ENCODE data around the gene COL5A3. TPM values are rescaled to one million over a fixed set of nuclear protein-coding genes. Genes with fewer than 3 reads are reported as not detected.

Gene COL5A3
- 0.19 and 1.8 TPM in 2 replicates for total RNA-seq

DNA sequence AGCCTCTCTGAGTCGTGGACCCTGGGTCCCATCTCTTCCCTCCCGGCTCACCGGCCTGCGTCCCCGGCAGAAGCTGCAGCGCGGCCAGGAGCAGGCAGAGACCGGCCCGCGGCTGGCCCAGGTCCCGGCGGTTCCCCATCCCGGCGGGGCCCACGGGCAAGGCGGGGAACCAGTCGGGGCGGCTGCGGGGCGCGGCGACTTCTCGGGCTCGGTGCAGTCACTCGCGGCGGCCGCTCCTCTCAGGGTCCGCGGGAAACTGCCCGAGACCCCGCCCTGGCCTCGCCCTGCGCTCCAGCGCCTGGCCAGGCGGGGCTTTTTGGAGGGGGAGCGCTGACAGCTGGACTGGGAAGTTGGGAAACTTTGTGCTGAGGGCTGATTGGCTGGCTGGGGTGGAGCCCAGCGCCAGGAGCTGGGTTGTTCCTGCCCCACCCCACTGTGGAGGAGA lies at the start of gene COL5A3:
COL5A3 (minus strand) TSS at position 258 of the 445 bp plus-strand sequence; CDS start at position 139, 119 bp downstream.

GRCh38 chr19:10013316-10013715 lies 3.0 kb upstream of the COL5A3 start, which contains the start of gene RDH8:
RDH8 (plus strand) TSS chr19:10013483; CDS start chr19:10013498, 15 bp downstream.

GRCh38 chr19:9936326-9937000 lies 73.8 kb downstream of the COL5A3 start, which contains the start of gene OLFM2:
OLFM2 (minus strand) TSS chr19:9936515; CDS start chr19:9936366, 149 bp downstream.

Other genes starting within 250 kb of the COL5A3 start
- gene ZNF846, start 241.8 kb downstream of the COL5A3 start, total RNA-seq, result 5.0 and 7.2 TPM in 2 replicates
- gene FBXL12, start 191.4 kb downstream of the COL5A3 start, total RNA-seq, result 7.6 and 9.4 TPM in 2 replicates
- gene UBL5, start 182.6 kb downstream of the COL5A3 start, total RNA-seq, result 180 and 305 TPM in 2 replicates
- 101 and 123 TPM in 2 replicates for gene PIN1, start 175.2 kb downstream of the COL5A3 start, total RNA-seq
- gene OLFM2, start 74.0 kb downstream of the COL5A3 start, total RNA-seq, result 1.6 and 2.6 TPM in 2 replicates
- not detected in 2 replicates for gene RDH8, start 3.0 kb upstream of the COL5A3 start, total RNA-seq
- gene SHFL, start 75.8 kb upstream of the COL5A3 start, total RNA-seq, result 24.3 and 29.4 TPM in 2 replicates
- 0.25 TPM in 1 of 2 replicates, not detected in the other for gene ANGPTL6, start 92.2 kb upstream of the COL5A3 start, total RNA-seq
- gene PPAN, start 95.9 kb upstream of the COL5A3 start, total RNA-seq, result 21.0 and 28.9 TPM in 2 replicates
- 1.1 and 4.3 TPM in 2 replicates for gene P2RY11, start 101.2 kb upstream of the COL5A3 start, total RNA-seq
- 261 and 308 TPM in 2 replicates for gene EIF3G, start 109.4 kb upstream of the COL5A3 start, total RNA-seq
- gene DNMT1, start 184.4 kb upstream of the COL5A3 start, total RNA-seq, result 36.4 and 63.2 TPM in 2 replicates
- 0.65 and 0.69 TPM in 2 replicates for gene S1PR2, start 220.8 kb upstream of the COL5A3 start, total RNA-seq
- gene MRPL4, start 241.7 kb upstream of the COL5A3 start, total RNA-seq, result 20.1 TPM in 2 replicates